Transverse colon (tissue), 3 donors: Measurements from ENCODE around the gene SPIN1.

Source experiments
- CTCF ChIP-seq, 5 experiments: fragments of 200-600 bp in 3 of 5; fragments of 450-650 bp in 2 of 5; sonication (generic) in 3 of 5; IDR thresholded peaks; 1 replicate in 2 of 5; 2 replicates in 3 of 5; pipeline ENCODE4 v1.5.1; 2016 to 2017; ENCODE audit warnings: antibody characterized with exemption in 5 of 5, inconsistent platforms in 3 of 5, mild to moderate bottlenecking in 2 of 5, moderate library complexity in 1 of 5
- POLR2A ChIP-seq: fragments of 450-650 bp; IDR thresholded peaks from one replicate; pipeline ENCODE4 v1.6.1; 2016; ENCODE audit warnings: antibody characterized with exemption, mild to moderate bottlenecking, moderate library complexity

- TF ChIP-seq CTCF (IDR thresholded peaks at IDR 0.05) = no peak
- no peak for TF ChIP-seq POLR2A
These were observed 8.9 kb upstream of the SPIN1 start for GRCh38 chr9:88379352-88379751.
